GM18508 (cell line): ENCODE results near the gene IL36B.

Experiments used
- ATAC-seq: cut with Tn5 transposase; IDR thresholded peaks from one replicate; pipeline ENCODE4 v1.9.1; 2021; ENCODE audit warnings: moderate number of reproducible peaks; ENCODE audit not compliant: insufficient read depth, unreplicated experiment

Gene IL36B

DNA sequence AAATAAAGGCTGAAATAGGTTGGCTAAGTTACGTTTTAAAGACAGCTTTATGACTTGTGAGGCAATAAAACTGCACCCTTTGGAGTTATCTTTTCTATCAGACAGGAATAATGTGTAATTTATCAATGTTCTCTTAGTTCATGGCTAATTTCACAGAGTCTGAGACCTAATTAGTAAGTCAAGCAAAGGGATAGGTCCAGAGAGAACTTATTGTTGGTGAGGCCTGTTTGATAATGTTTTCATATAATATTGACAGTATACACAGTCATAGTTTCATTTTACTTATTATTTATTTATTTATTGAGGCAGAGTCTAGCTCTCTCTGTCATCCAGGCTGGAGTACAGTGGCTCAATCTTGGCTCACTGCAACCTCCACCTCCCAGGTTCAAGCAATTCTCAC is 4.5 kb upstream of the IL36B start:
- no peak for ATAC-seq

DNA sequence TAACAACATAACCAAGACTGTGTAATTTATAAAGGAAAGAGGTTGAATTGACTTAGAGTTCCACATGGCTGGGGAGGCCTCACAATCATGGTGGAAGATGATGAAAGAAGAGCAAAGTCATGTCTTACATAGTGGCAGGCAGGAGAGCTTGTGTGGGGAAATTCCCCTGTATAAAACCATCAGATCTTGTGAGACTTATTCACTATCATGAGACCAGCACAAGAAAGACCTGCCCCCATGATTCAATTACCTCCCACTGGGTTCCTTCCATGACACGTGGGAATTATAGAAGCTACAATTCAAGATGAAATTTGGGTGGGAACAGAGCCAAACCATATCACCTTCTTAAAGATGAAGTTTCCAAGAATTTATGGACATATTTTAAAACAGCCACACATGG is 3.9 kb upstream of the IL36B start:
- ATAC-seq: no peak

DNA sequence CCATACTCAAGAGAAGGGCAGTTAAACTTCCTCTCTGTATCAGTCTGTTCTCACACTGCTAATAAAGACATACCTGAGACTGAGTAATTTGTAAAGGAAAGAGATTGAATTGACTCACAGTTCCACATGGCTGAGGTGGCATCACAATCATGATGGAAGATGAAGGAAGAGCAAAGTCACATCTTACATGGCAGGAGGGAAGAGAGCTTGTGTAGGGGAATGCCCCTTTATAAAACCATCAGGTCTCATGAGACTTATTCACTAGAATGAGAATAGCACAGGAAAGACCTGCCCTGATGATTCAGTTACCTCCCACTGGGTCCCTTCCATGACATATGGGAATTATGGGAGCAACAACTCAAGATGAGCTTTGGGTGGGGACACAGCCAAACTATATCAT is 1.4 kb upstream of the IL36B start:
- ATAC-seq: no peak

DNA sequence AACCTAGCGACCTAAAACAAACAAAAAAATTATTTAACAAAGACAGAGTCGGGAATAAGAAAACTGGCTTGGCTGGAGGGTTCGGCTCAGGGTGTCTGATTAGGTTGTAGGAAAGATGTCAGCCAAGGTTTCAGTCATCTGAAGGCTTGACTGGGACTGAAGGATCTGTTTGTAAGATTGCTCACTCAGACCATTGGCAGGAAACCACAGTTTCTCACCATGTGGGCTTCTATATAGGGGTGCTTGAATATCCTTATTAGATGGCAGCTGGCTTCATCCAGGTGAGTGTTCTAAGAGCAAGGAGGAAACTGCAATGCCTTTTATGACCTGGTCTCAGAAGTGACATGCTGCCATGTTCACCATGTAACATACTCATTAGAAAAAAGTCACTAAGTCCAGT is 999 bp upstream of the IL36B start:
- ATAC-seq: no peak

DNA sequence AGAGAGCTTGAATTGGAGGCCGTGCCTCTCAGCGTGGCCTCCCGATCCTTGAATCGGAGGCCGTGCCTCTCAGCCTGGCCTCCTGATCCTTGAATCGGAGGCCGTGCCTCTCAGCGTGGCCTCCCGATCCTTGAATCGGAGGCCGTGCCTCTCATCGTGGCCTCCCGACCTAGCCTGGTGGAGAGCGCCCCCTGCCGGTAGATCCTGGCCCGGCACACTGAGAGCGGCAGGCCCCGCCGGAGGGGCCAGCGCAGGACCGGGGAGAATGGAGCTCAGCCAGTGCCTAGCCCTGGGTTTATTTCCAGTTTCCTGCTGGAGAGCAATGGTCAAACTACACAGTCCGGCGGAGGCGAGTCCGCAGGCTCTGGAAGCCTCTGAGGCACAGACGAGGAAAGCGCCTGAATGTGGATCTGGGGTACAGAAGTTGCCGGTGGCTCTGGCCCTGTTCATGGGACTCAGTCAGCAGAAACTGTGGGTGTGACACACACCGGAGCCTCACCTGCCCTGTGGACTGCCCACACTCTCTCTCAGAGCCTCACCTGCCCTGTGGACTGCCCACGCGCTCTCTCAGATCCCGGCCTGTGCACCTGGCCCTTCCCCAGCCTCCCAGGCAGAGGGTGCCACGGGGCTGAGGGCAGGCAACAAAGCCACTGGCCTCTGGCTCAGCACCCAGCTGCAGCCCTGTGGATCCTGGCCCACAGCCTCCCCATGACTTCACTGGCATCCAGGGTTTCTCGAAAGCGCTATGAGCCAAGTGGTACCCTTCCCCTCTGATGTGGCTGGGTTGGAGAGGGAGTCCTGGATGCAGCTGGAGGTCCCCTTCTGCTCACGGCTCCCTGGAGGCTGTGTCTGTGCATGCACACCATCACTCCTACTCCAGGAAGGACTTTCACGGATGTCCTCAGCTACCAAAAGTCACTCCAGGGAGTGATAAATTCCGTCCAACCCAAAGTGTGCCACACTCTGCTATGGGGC is 1.5 kb downstream of the IL36B start:
- no peak for ATAC-seq

DNA sequence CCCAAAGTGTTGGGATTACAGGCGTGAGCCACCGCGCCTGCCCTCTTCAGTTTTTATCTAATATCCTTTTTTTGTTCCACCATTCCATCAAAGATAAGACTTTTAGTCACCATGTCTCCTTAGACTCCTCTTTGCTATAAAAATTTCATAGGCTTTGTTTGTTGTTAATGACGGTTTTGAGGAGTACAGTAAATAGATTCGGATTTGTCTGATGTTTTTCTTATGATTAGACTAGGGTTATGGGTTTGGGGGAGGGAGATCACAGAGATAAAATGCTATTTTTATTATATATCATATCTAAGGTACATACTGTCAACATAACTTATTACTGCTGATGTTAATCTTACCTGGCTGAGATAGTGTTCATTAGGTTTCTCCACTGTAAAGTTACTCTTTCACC is 6.2 kb downstream of the IL36B start:
- no peak for ATAC-seq

DNA sequence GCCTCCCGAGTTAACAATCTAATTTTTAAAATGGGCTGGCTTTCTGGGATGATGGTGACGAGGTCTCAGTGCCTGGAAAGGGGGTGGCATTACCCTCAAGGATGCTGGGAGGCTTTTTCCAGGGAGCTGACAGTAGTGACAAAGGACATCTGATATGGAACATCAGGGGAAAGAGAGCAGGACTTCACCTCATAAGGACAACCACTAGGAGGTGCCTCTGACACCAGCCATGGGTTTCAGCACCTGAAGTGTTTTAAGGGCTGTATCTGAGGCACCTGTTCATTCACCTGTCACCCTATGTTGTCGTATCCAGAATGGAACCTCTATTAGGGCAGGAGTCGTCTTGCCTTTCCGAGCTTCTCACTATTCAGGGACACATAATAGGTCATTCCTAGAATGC is 10.8 kb downstream of the IL36B start:
- no peak for ATAC-seq

DNA sequence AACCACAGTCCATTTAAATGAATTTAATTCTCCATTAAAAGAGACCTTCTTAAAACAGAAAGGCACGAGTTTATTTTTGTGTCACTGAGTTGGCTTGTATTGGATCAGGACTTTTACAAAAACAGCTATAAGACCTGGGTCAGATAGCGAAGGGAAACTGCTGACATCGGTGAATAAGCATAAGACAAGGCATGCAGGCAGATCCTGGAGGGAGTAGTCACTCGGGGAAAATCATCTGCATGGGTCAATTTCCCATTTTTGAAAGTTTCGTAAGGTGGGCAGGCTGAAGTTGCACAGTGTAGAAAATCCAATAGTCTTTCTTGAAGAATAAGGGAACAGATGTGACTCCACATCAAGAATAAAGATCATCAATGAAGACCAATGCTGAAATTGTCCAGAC is 12.9 kb downstream of the IL36B start:
- ATAC-seq: no peak

DNA sequence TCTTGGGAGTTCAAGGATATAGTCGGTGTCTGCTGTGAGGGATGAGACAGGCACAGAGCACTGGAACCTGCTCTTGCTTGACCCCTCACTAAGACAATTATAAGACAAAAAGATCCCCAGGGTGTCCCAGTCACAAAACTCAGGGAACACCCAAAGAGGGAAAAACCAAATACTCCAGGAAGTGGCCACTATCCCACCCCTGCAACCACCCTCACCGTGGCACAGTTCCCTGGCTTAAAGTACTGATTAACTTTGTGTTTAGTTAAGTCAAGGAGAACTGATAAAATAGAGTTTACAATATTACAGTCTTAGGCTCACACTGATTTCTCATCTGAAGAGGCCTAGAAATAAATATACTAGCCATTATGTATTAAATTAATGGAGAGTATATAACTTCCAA is 13.5 kb downstream of the IL36B start:
- no peak for ATAC-seq

DNA sequence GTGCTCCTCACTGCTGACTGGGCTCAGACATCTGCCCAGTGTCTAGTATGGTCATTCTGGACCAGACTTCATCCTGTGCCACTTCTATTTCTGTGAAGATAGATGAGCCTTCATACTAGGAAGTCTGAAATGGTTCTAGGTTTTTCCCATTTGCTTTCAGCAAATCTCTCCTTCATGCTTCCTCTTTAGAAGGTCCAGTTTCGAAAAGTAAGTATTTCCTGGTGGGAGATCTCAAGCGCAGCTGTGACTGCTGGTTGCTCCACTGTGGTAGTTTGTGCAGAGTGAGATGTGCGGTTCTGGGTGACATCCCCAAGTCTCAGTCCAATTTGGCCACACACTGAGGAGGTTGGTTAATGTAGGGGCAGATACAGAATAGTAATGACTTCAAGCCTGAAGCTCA is 14.4 kb downstream of the IL36B start:
- no peak for ATAC-seq

DNA sequence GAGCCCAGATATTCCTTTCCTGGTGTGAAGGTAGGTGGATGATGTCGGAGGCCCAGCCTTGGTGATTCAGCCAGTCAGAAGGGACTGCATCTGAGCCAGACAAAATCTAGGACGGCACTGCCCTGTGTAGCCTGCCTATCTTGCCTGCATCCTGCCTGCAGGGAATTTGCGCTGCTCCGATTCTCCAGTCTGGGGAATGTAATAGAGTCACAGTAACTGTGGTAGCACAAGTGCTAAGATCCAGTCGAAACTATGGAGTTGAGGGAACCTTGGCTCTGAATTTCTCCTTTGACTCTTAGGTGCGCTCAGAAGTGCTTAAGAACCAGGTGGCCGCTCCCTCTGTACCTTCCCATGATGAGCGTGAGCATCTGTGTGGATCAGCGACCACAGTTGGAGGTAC is 15.9 kb downstream of the IL36B start:
- no peak for ATAC-seq

DNA sequence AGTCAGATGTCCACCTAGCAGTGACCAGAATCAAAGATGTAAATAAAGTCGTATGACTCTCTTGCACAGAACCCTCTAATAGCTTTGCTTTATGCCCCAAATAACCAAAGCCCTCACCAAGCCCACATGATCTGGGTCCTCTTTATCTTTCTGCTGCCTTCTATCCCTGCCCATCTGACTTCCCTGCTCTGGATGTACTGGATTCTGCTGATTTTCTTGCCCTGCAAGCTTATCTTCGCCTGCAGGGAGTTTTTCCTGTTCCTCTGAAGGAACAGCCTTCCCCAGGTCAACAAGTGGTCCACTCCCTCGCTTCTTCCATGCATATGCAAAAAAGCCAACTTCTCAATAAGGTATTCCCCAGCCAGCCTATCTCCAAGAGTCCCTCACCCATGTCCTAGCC is 18.7 kb downstream of the IL36B start:
- no peak for ATAC-seq

DNA sequence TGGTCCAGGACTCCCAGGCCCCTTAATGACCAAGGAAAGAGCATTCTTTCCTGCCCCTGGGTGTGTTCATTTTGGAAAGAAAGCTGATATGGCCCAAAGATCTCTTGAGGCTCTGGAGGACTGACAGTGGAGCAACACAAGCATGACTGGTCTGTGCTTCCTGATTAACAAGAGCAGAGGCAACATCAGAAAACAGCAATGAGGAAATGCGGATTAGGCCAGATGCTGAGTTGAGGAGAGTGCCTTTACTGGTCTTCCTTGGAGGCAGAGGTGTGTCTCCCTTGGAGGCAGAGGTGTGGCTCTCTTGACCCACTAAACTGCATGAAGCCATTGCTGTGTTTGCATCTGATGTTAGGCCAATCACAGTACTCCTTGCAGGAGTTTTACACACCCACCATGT is 19.9 kb downstream of the IL36B start:
- no peak for ATAC-seq

DNA sequence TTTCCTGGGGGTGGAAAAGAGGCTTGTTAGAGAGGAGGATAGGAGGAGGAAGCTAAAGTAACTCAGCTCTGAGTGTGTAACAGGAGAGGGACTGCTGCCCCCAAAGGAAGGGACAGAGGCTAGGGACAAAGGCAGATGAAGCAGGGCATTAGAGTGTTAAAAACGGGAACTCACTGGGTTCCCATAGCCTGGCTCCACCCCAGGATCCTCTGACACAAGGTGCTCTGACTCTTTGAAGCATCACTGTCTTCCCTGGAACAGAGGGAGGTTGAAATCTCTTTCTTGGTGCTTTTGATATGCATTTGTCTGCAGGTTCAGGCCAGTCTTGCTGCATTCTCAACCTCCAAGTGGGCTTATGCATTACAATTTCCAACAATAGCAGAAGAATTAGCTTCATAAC is 24.6 kb downstream of the IL36B start:
- ATAC-seq: no peak

DNA sequence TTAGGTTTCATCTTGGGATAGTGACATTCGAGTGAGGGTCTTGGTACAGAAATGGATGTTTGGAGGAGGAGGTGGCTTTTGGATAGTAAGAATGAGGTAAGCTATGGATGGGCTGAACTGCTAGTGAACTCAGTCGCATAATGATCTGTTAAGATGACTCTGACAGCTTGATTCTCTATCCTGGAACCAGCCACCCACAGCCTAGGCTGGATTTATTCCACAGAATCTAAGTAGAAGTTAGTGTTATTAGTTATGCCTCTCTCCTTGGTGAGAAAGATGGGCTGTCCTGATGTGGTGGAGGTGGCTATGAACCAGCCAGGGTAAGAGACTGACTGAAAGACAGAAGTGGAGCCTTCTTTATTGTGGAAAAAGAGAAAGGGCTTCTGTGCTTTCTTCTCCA is 25.0 kb downstream of the IL36B start:
- ATAC-seq: no peak

DNA sequence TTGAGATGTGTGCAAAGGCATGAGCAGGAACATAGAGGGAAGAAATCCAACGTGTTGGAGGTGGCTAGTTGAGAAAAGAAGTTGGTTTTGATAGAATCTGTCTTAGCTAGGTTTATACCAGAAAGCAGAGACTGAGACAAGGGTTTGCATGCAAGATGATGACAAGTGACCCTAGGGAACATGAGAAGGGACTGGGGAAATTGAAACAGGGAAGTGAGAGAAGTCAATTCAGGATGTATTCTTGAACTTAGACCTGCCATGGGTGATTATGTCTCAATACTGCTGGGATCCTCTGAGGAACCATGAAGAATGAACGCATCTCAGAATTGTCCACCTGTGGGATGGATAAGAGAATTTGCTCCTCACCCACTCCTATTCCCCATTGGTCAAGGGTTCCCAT is 26.9 kb downstream of the IL36B start:
- ATAC-seq: no peak

DNA sequence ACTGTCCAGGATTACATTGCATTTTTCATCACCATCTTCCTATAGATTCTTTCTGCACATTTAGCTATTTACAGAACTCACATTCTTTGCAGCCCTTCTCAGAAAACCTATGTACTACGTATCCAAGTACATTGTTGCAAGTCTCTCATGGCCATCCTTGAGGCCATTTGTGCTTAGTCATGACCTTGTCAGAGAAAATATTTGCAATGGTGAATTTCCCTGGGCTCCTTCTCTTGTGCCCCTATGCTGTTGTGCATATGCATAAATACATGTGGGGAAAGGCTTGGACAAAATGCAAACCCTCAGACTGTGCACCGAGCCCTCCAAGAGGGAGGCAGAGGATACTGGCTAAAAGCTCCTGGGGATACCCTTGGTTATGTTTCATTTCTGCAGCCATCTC is 27.9 kb downstream of the IL36B start:
- ATAC-seq: no peak

DNA sequence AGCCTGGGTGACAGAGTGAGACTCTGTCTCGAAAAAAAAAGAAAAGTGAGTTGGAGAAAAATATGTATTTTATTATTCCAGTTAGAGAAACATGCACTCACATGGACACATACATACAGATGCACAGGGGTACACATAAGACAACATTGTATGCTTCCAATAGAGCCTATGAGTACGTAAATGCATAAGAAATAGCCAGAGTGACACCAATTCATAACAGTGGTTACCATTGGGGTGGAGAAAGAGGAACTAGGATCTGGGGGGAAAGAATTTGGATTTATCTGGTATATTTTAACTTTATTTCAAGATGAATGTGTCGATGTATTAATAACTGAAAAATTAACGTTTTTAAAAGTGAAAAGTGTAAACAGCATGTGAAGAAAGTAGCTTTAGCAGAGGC is 31.4 kb downstream of the IL36B start:
- ATAC-seq: no peak

DNA sequence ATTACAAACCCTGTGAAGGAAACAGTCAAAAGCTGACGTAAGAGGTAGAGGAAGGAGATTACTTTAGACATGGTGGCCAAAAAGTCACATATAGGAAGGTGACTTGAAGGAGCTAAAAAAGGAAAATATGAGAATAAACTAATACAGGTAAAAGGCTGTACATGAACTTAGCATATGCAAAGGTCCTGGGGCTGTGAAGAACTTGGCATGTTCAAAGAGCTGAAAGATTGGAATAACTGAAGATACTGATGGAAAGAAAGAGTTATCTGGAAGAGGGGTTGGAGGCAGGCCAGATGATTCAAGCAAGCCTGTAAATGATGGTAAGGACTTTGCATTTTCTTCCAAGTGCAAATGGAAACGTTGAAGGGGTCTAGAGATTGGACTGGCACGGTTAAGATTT is 34.2 kb downstream of the IL36B start:
- no peak for ATAC-seq

DNA sequence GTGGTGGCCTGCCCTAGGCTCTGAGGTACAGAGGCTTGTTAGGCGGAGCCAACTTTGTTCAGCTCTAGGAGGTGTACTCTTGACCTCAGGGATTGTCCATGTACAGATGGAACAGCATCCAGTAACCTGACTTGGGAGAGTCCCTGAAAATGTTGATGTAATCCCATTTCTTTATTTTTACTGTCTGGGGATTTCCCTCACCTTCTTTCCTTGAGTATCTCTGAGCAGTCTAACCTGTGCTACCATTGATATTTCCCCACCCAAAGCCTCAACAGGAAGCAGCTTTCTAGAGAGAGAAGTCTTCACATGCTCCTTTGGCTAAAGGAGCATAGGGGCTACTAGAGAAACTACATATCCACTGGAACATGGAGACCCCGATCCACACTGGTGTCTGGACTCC is 37.0 kb downstream of the IL36B start:
- no peak for ATAC-seq

DNA sequence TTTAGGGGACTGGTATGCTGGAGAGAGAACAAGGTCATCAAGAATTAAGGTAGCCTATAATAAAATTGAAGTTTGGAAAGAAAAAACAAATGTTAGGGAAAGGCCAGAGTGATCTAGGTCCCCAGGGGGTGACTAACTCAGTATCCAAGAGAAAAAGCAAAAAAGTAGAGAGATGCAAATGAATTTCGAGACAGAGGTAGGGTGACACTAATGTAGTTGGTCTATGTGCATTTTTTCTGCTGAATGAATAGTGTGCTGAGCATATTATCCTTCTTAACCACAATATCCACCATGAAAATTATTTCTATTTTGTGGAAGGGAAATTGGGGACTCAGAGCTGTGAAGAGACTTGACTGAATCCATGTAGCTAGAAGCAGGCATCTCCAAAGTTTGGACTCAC is 37.6 kb downstream of the IL36B start:
- ATAC-seq: no peak

DNA sequence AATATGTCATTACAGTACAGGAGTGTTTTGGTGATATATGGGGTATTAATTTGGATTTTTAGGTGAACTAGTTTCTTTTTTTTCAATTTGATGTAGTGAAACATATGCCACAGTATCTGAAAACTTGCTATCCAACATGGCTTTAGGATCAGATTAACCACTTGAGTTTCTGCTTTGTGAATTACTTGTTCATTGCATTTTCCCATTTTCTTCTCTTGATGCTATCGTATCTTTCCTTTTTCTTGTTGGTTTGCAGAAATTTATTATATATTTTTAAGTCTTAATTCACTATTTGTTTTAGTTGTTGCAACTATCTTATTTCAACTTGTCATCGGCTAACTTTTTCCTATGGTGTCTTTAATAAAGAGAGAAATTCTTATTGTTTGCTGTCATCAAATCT is 38.6 kb downstream of the IL36B start:
- ATAC-seq: no peak

DNA sequence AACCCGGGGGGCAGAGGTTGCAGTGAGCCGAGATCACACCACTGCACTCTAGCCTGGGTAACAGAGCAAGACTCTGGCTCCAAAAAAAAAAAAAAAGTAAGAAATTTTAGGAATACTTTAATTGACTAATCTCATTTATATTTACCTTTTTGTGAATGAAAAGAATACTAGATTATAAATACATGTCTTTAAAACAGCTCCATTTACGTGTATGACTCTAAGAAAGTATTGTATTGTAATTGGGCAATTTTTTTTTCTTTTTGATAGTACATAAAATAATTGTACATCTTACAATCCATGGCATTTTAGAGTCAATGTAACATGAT is 39.4 kb downstream of the IL36B start:
- no peak for ATAC-seq
